HFF-Myc (cell line): ENCODE data around the gene JRKL.

Source experiments
- DNase-seq: peaks from one replicate; pipeline ENCODE4 v3.0.0-alpha.2; 2011; ENCODE audit warnings: low read depth; ENCODE audit errors: extremely low read depth
- H3K4me3 ChIP-seq: replicated peaks from 2 replicates; pipeline ENCODE4 v1.5.1; 2011; ENCODE audit warnings: low read depth, mild to moderate bottlenecking, control low read depth, low read length
- CTCF ChIP-seq: IDR thresholded peaks from 2 replicates; pipeline ENCODE4 v1.5.1; 2012; ENCODE audit warnings: mild to moderate bottlenecking, low read depth, low read length, control low read depth; ENCODE audit errors: missing control alignments

JRKL gene

GRCh38 chr11:96356848-96357247 lies 33.0 kb upstream of the JRKL start:
- no peak overlapping the region for H3K4me3 ChIP-seq
- no peak for DNase-seq
- no peak for TF ChIP-seq CTCF

GRCh38 chr11:96357794-96358193 lies 32.0 kb upstream of the JRKL start:
- no peak for DNase-seq
- no peak overlapping the region for H3K4me3 ChIP-seq
- no peak for TF ChIP-seq CTCF

- no peak for DNase-seq
- H3K4me3 ChIP-seq, result no peak overlapping the region
- TF ChIP-seq CTCF, result no peak
Observed at GRCh38 chr11:96358321-96358720, 31.5 kb upstream of the JRKL start.

- no peak for TF ChIP-seq CTCF
- H3K4me3 ChIP-seq, result no peak overlapping the region
- DNase-seq, result no peak
Observed at GRCh38 chr11:96361778-96362177, 28.0 kb upstream of the JRKL start.

- no peak for DNase-seq
- no peak overlapping the region for H3K4me3 ChIP-seq
- TF ChIP-seq CTCF, result no peak
Observed at GRCh38 chr11:96365493-96365892, 24.3 kb upstream of the JRKL start.

- DNase-seq, result no peak
- H3K4me3 ChIP-seq, result no peak overlapping the region
- TF ChIP-seq CTCF, result no peak
Observed at GRCh38 chr11:96366024-96366423, 23.8 kb upstream of the JRKL start.

- no peak for TF ChIP-seq CTCF
- no peak overlapping the region for H3K4me3 ChIP-seq
- DNase-seq, result no peak
Observed at GRCh38 chr11:96367342-96367741, 22.5 kb upstream of the JRKL start.
